GM18517 (cell line): Measurements from ENCODE around the gene DCDC2.
A peak's percentile ranks its signal among the peaks of the same experiment; 100 is the strongest.
"Not testable (repeated sequence)": the region's sequence is repeated elsewhere in the genome, so short reads cannot be mapped to it uniquely, and the experiment has no call there.

Source experiments
- ATAC-seq: cut with Tn5 transposase; IDR thresholded peaks from one replicate; pipeline ENCODE4 v1.9.1; 2021; ENCODE audit warnings: mild to moderate bottlenecking, moderate library complexity; ENCODE audit not compliant: unreplicated experiment

DCDC2 gene

DNA sequence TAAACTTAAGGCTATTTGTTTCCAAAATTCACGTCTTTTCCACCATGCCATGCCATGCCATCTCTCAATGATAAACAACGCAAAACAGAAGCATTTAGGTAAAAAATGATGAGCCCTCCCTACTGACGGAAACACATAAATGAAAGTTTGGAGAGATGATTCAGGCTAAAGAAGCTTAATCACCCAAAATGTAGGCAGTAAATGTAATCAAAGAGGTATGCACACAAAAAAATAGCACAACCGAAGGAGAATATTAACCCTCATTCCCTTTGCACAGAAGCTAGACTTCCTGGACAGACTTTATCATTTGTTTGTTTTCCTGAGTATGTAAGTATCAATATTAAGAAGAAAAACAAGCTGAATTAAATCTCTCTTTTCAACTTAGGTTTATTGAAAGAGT lies 28.8 kb downstream of the DCDC2 start:
- ATAC-seq, result no peak

DNA sequence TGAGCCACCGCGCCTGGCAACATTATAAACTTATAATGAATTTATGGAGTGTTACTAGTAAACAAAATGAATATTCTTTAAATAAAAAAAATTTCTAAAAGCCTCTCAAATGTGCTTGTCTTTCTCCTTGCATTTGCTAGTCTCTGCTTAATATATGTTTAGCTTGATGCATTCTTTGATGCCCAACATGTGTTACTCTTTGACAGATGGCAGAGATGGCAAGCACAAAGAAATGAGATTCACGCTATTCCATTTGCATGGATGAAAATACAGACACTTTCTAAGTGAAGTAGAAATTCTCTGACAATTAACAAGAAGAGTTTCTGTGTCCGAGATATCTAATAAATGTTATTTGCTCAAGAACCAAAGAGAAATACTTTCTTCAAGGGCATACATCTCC lies 30.1 kb downstream of the DCDC2 start:
- no peak for ATAC-seq

DNA sequence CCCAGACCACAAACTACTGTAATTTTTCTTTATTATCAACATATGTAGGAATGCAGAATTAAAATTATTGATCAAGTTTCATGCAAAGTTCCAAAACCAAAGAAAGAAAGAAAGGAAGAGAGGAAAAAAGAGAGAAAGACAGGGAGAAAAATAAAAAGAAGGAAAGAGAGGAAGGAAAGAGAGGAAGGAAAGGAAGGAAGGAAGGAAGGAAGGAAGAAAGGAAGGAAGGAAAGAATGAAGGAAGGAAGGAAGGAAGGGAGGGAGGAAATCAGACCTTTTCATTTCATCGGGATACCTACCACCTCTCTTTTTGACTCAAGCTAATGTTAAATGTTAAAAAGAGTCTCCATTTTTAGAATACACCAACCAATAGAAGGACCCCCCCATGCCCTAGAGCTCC lies 31.9 kb downstream of the DCDC2 start:
- ATAC-seq, result no peak

DNA sequence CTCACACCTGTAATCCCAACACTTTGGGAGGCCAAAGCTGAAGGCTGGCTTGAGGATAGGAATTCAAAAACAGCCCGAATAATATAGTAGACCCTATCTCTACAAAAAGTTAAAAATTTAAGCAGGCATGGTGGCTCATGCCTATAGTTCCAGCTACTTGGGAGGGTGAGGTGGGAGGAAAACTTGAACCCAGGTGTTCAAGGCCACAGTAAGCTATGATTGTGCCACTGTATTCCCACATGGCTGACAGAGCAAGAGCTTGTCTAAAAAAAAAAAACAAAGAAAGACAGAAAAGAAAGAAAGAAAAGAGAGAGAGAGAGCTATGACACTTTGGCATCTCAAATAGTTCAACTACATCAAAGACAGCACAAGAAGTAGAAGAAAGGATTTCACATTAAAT lies 33.2 kb downstream of the DCDC2 start:
- no peak for ATAC-seq

- no peak for ATAC-seq
Observed at GRCh38 chr6:24323632-24324337, 34.1 kb downstream of the DCDC2 start.

- ATAC-seq, result no peak
Observed at GRCh38 chr6:24322924-24323323, 34.9 kb downstream of the DCDC2 start.

DNA sequence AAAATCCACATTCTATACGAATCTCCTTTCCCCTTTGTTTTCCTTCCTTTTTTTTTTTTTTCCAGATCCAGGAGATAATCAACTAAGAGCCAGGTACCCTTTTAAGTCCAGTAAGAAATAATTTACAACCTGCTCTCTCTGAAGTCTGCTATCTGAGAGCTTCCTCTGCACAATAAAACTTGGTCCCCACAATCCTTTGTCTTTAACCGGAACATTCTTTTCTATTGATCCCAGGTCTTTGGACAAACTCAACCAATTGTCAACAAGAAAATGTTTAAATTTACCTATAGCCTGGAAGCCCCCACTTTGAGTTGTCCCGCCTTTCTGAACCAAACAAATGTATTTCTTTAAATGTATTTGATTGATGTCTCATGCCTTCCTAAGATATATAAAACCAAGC lies 35.4 kb downstream of the DCDC2 start:
- not testable (repeated sequence) for ATAC-seq

DNA sequence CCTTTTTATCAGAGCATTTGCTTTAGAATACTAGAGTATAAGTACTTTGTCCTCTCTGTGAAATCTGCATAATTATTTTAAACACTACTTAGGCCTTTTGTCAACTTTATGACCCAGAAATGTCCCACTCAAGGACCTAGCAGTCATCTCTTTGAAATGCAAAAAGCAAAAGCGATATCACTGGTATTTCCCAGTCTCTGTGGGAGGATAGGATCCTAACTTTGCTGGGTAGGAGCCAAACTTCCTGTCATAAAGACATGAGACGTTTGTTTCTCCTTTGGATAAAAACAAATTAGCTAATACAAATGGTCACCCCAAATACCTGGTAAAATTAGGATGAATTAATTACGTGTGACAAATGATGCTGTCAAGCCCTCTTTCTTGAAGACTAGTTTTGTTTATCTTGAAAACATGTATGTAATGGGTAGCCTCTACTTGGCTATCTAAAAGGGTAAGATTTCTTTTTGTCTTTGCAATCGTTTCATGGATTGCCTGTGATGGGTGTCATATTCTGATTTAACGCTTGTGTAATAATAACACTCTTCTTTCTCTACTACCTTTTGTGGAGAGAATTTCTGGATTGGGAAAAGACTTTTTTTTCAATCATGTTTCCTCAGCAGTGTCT lies 36.2 kb downstream of the DCDC2 start:
- no peak for ATAC-seq

DNA sequence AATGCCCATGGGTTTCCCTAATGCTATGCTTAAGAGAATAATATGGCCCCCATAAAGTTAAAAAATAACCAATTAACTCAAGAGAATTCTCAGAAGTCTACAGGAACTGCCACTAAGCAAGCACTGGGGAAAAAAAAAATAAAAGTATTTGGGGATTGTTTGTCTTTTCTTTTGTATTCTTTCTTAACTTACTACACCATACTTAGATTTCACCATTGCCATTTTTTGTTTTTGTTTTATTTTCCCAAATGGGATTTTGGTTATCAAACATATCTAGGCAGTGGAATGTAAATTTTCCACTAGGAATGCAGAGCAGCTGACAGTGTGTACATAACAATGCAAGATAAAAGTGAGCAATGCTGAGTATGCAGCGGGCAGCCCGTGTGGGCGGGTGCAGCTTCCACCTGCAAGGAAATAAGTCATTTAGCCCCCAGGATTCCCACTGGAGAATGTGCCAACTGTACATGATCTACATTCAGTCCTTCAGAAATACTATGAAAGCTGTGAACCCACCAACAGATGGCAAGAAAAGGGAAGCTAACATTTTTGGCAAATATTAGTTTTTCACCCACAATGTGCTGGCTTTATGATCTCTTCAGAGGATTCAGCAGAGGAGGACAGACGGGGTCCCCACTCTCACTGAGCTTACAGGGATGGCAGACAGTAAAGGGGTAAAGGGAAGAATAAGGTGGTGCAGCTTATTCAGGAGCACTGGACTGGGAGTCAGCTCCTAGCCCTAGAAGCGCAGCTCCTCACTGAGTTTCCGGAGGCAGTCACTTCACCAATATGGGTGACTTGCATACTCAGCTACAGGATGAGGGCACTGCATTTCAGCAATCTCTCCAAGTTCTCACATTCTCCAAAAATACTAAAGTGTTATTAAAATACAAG lies 44.4 kb downstream of the DCDC2 start:
- no peak for ATAC-seq

- not testable (repeated sequence) for ATAC-seq
Observed at GRCh38 chr6:24311775-24312174, 46.1 kb downstream of the DCDC2 start.

DNA sequence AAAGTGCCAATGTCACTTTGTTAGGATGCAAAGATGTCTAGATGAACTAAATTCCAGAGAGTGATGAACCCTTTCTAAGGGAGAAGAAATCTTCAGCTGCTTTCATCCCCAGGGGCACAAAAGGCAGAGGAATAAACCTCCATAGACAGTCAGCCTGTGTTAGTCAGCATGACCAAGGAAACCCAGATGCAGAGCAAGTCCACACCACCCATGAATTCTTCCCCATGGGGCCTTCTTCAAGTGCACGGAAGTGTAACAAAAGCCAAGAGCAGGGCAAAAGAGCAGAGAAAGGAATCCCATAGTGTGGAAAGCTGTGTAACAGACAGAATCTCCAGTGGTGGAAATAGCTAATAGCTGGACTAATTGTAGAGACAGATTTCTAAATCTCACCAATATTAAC lies 50.0 kb downstream of the DCDC2 start:
- ATAC-seq, result no peak

DNA sequence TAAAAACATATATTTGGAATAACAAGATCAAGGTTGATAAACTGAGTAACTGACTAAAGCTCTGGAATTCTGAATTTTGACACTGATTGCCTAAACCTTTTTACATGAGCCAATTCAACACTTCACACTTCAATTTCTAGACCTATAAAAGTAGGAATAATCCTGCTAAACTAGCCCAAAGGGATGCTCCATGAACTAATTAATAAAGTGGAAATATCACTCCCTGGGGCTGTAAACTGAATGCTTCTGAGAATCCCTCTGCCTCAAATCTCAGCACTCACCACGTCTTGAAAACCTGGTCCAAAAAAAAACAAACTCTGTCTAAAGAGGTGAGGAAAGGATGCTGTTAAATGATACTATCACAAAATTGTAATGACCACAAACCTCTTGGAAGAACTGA lies 50.9 kb downstream of the DCDC2 start:
- no peak for ATAC-seq

- no peak for ATAC-seq
Observed at GRCh38 chr6:24306038-24306437, 51.8 kb downstream of the DCDC2 start.

DNA sequence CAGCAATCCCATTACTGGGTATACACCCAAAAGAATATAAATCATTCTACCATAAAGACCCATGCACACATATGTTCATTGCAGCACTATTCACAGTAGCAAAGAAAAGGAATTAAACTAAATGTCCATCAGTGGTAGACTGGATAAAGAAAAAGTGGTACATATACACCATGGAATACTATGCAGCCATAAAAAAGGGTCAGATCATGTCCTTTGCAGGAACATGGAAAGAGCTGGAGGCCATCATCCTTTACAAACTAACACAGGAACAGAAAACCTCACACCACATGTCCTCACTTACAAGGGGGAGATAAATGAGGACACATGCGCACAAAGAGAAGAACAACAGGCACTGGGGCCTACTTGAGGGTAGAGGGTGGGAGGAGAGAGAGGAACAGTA lies 60.9 kb downstream of the DCDC2 start:
- no peak for ATAC-seq

DNA sequence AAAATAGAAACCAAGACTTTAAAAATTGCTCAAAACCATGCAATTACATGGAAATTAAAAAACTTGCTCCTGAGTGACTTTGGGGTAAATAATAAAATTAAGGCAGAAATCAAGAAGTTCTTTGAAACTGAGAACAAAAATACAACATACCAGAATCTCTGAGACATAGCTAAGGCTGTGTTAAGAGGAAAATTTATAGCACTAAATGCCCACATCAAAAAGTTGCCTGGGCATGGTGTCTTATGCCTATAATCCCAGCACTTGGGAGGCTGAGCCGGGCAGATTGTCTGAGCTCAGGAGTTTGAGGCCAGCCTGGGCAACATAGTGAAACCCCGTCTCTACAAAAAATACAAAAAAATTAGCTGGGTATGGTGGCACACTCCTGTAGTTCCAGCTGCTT lies 64.0 kb downstream of the DCDC2 start:
- ATAC-seq, result not testable (repeated sequence)

DNA sequence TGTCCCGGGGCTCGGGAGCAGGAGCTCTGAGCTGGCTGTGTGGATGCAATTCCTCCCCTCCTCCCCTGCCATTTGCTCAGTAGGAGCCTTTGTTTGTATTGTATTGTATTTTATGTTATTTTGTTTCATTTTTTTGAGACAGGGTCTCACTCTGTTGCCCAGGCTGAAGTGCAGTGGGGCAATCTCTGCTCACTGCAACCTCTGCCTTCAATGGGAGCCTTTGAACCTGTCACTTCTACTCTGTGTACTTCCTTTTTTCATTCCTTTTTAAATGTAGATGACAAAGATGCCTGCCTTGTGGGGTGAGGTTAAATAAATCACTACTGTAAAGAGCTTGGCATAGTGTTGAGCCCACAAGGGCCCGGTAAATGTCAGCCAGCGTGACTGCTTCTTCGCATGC lies 70.6 kb downstream of the DCDC2 start:
- ATAC-seq, result no peak

- ATAC-seq, result no peak
Observed at GRCh38 chr6:24284006-24284405, 73.9 kb downstream of the DCDC2 start.

GRCh38 chr6:24283043-24283985 lies 74.5 kb downstream of the DCDC2 start:
- peak; percentile 81 for ATAC-seq

GRCh38 chr6:24274441-24275083 lies 83.3 kb downstream of the DCDC2 start:
- no peak for ATAC-seq
